ENCODE data around the gene MACROH2A2.

The MACROH2A2 gene

DNA sequence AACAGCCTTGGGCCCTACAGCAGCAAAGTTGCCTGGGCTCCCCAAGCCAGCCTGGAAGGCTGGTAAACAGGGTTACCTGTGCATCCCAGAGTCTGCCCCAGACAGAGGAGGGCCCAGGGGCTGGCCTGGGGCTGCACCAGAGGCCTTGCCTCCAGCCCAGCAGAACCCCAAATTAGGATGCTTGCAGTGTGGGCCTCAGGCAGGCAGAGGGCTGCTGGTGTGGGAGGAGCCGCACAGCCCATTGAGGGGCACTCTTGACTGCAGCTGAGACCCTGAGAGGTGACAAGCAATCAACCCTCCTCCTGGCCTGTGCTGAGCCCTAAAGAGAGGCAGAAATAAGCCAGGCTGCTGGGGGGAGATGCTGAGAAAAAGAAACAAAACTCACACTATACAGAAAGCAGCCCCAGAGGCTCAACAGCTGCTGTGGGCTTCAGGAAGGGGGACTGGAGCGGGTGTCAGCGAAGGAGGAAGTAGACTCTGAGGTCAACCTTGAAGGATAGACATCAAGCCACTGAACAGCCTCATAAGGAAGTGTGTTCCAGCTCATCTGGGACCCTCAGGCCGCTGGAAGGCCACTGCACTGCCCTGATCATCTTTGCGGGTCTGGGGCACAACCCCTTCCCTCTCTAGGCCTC is 73.4 kb downstream of the MACROH2A2 start:
- TF ChIP-seq, protein P1, sequence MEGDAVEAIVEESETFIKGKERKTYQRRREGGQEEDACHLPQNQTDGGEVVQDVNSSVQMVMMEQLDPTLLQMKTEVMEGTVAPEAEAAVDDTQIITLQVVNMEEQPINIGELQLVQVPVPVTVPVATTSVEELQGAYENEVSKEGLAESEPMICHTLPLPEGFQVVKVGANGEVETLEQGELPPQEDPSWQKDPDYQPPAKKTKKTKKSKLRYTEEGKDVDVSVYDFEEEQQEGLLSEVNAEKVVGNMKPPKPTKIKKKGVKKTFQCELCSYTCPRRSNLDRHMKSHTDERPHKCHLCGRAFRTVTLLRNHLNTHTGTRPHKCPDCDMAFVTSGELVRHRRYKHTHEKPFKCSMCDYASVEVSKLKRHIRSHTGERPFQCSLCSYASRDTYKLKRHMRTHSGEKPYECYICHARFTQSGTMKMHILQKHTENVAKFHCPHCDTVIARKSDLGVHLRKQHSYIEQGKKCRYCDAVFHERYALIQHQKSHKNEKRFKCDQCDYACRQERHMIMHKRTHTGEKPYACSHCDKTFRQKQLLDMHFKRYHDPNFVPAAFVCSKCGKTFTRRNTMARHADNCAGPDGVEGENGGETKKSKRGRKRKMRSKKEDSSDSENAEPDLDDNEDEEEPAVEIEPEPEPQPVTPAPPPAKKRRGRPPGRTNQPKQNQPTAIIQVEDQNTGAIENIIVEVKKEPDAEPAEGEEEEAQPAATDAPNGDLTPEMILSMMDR (IDR thresholded peaks at IDR 0.05; ENCODE audit: borderline replicate concordance, insufficient read depth, low read depth, low read length): no peak
- no peak overlapping the region for H3K4me3 ChIP-seq (ENCODE audit: low read depth, low read length)

DNA sequence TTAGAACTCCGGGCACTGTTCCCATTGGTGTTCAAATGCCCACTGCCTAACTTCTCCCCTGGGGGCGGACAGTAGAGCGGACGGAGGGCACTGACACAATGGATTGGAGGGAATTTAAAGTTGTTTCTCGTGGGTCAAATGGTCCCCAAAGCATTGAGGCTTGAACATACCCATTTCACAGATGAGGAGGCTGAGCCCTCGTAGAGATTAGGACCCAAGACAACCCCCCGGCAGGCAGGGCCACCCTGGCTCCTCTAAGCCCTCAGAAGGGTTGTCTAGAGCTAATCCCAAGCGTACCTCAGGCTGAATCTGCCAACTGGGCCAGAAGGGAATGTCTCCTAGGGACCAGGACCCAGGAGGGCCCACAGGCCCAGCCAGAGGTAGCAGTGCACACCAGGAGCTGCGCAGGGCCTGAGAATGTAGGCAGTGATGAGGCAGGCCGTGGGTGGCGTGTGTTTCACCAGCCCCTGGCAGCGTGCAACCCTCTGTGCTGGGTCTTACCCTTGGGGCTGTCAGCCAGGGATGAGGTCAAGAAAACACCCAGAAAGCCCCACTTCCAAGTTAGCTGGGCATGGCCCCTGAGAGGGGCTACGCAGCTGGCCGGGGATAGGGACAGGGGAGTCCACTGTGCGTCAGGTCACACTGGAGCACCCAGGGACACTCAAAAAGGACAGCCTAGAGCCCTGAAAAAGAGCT is 74.2 kb downstream of the MACROH2A2 start:
- TF ChIP-seq, protein P1 (IDR thresholded peaks at IDR 0.05; ENCODE audit: borderline replicate concordance, insufficient read depth, low read depth, low read length): no peak
- no peak overlapping the region for H3K4me3 ChIP-seq (ENCODE audit: low read depth, low read length)

DNA sequence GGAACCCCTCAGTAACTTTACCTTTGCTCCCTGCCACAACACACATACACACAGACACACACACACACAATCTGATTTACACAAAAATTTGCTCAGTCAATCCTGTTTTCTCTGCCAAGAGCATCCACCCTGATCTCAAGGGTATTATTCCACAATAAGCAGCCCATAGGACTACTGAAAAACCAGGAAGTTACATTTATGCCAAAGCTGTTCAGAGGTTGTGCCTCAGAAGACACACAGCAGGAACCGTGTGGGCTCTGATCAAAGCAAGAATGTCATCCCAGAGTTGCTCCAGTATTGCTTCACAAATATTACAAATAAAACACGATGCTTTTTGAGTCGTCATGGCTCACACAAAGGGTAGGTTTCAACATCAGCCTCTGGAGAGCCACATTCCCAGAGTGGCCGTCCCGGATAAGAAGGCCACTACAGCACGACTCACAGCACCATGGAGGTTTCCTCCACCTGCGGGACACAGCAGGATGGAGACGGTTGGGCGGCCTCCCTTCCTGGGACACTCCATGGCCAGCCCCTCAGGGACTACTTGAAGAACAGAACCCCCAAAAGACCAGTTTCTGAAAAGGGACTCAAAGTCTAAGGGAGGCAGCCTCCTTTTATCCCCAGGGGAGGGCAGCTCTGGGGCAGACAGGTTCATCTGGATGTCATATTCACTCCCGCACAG is 78.4 kb downstream of the MACROH2A2 start:
- TF ChIP-seq, protein P1 (IDR thresholded peaks at IDR 0.05; ENCODE audit: borderline replicate concordance, insufficient read depth, low read depth, low read length): no peak
- no peak overlapping the region for H3K4me3 ChIP-seq (ENCODE audit: low read depth, low read length)

DNA sequence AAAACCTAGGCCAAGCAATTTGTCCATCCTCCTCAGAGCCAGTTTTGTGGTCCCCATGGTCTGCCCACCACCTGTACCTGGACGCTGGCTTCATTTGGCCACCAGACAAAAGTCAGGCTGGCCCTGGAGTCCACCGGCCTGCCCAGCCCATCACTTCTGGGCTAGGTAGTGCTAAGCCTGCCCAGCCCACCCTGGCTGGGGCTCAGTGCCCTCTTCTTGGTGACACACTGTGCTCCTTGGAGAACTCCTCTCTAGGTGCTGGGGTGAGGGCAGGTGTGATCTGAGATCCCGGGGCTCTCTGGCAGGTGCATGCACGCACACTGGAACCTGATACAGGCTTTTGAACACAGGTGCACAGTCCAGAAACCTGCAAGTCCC is 78.9 kb downstream of the MACROH2A2 start:
- TF ChIP-seq, protein P1 (IDR thresholded peaks at IDR 0.05; ENCODE audit: borderline replicate concordance, insufficient read depth, low read depth, low read length): no peak
- peak overlapping the region; percentile 89 for H3K4me3 ChIP-seq (ENCODE audit: low read depth, low read length)

DNA sequence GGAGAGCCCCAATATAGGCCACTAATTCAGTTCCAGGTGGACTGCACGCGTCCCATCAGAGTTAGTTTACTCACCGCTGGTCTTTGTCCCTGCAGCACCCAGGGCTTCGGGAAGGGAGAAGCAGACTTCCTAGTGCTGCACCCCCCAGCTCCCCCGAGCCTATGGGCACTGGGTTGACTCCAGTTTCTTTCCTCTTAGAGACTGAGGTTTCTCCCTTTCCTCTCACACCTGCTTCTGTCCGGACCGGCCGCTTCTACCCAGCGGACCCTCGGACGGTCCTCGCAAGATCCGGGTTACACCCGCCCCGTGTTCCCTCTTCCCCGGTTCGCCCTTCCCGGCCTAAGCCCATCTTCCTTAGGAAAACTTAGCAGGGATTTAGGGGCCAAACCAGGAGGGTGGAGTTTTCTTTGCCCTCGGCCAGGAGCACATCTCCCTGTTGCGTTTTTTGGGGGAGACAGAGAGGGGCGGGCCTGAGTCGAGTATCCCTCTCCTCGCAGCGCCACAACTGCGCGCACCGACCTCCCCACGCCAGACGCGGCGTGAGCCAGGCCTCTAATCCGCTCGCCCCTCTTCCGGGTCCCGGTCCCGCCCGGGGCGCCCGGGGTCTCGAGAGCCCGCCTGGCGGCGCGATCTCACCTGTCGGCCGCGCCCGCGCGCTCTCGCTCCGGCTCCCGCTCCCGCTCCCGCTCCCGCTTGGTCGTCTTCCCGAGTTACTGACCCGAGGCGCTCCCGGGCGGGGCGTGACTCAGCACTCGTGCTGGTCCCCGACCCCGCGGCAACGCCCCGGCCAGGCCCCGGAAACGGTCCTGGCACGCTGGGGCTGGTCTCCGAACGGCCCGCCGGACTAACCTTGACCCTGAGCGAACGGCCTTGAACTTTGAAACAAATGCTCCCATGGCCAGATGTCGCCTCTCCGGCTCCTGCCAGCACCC is 79.7 kb downstream of the MACROH2A2 start, which contains the start of gene AIFM2:
AIFM2 (minus strand) TSS at position 728 of the 932 bp plus-strand sequence. CDS start 8,741 bp downstream, outside the sequence.
- TF ChIP-seq, protein P1 (IDR thresholded peaks at IDR 0.05; ENCODE audit: borderline replicate concordance, insufficient read depth, low read depth, low read length): peak; percentile 14; the same call in 1 of the 2 replicates
- H3K4me3 ChIP-seq (ENCODE audit: low read depth, low read length): peak within 1 kb of the TSS; percentile 89

DNA sequence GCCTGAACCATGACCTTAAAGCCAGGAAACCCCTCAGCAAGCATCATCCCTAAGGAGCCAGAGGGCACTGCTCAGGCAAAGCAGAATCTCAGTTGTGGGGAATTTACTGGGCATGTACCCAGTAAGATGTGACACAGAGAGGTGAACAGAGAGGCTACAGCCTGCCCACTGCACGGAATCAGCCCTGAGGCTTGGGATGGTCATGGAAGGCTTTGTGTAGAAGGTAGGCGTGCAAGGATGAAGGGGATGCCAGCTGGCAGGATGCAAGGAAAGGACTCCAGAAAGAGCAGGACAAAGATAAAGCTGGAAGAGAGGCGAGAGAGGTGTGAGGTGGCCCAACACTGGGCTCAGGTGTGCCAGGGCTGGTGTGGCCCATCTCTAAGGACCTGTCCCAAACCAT is 82.4 kb downstream of the MACROH2A2 start:
- no peak overlapping the region for H3K4me3 ChIP-seq (ENCODE audit: low read depth, low read length)
- TF ChIP-seq, protein P1 (IDR thresholded peaks at IDR 0.05; ENCODE audit: borderline replicate concordance, insufficient read depth, low read depth, low read length): no peak
